Thymus (tissue), 11 donors: ENCODE results near the gene MSX1. TPM values are rescaled to one million over a fixed set of nuclear protein-coding genes. Genes with fewer than 3 reads are reported as not detected.

Source experiments
- DNase-seq, 9 donors: peaks; one replicate each; pipeline ENCODE4 v3.0.0-alpha.2; 2013; ENCODE audit warnings: low spot score in 9 of 9, low read depth in 6 of 9, missing footprints in 1 of 9
- H3K27ac ChIP-seq, 2 donors: one replicate each; pipeline ENCODE4 v1.5.1; 2013; ENCODE audit warnings: control low read depth in 1 of 2, low read depth in 1 of 2, low read length in 1 of 2, mild to moderate bottlenecking in 1 of 2, moderate library complexity in 1 of 2
- H3K27me3 ChIP-seq, 2 donors: one replicate each; pipeline ENCODE4 v1.5.1; 2013; ENCODE audit warnings: low read length in 1 of 2; ENCODE audit not compliant: control insufficient read depth in 2 of 2, insufficient read depth in 1 of 2
- H3K36me3 ChIP-seq, 2 donors: one replicate each; pipeline ENCODE4 v1.5.1; 2013; ENCODE audit warnings: low read length in 1 of 2, mild to moderate bottlenecking in 1 of 2, moderate library complexity in 1 of 2; ENCODE audit not compliant: control insufficient read depth in 2 of 2, insufficient read depth in 2 of 2
- H3K4me1 ChIP-seq, 2 donors: one replicate each; pipeline ENCODE4 v1.5.1; 2013; ENCODE audit warnings: low read length in 2 of 2; ENCODE audit not compliant: control insufficient read depth in 2 of 2, insufficient read depth in 2 of 2
- H3K4me3 ChIP-seq, 2 donors: one replicate each; pipeline ENCODE4 v1.5.1; 2013; ENCODE audit warnings: low read length in 2 of 2, control low read depth in 1 of 2, mild to moderate bottlenecking in 1 of 2
- H3K9me3 ChIP-seq, 2 donors: one replicate each; pipeline ENCODE4 v1.5.1; 2013; ENCODE audit warnings: low read length in 1 of 2, mild to moderate bottlenecking in 1 of 2; ENCODE audit not compliant: control insufficient read depth in 2 of 2, insufficient read depth in 1 of 2
- WGBS: extraction: QIAGEN DNeasy Blood & Tissue Kit; methylation state at CpG from one replicate; pipeline ENCODE4 v1.1.7; 2013; 5-methylcytosine and 5-hydroxymethylcytosine counted together
- polyA plus RNA-seq: library from polyadenylated mRNA; stranded (reverse); fragments of 200-250 nt; gene quantifications from one replicate; pipeline ENCODE4 v1.2.3, GENCODE V29; 2013
- total RNA-seq: library from RNA; stranded (reverse); fragments of 120-200 nt; gene quantifications from one replicate; pipeline ENCODE4 v1.2.4, GENCODE V29; 2013
- donor health status: healthy.

MSX1 gene
- total and polyA plus RNA-seq, 2 donors = 0.57 to 1.8 TPM

DNA sequence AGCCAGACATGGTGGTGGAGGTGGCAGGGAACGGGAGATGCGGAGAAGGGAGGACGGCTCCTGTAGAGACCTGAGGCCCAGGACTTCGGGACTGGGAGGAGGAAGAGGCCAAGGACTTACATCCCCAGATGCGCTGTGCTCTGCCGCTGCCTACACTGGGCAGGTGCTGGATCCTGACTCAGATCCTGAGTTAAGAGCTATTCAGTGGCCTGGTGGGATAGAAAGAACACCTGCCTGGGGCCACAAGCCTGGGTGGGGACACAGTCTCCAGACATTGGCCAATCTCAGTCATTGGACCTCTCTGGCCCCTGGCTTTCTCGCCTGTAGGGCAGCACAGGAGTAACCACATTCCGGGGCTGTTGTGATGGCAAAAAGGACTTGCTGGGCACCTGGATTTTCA is 10.9 kb upstream of the MSX1 start:
- Histone ChIP-seq H3K4me3 (no peak overlapping the region), H3K9me3 (no peaks in the 10 kb centered on the region), H3K36me3 (no peaks in the 10 kb centered on the region), H3K4me1 (peaks cover 0 to 3% of the 10 kb centered on the region in 2 donors), H3K27me3 (peaks cover 24 to 64% of the 10 kb centered on the region in 2 donors), H3K27ac (no peak overlapping the region)
- WGBS = 91% methylated on average over 8 of the region's 8 CpGs
- no peak for DNase-seq

DNA sequence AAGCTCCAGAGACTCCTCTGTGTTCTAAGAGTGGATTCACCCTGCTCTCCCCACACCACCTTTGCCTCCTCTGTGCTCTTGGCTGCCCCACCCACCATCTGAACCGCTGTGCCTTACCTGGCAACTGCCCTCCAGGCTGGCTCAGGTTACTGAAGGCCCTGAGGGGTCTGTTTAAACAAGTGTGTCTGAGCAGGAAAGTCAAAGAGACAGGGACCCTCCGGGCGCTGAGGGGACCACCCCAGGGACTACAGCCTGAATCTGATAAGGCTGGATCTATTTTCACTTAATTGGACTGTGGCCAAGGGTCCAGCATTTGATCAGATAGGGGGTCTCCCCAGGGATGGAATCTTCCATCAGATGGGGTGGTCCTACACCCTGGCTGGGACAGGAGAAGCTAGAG is 10.4 kb upstream of the MSX1 start:
- peaks cover 0 to 3% of the 10 kb centered on the region in 2 donors for H3K4me1 ChIP-seq
- H3K4me3 ChIP-seq = no peak overlapping the region
- no peaks in the 10 kb centered on the region for H3K36me3 ChIP-seq
- WGBS = 81% methylated on average over 3 of the region's 3 CpGs
- H3K9me3 ChIP-seq = no peaks in the 10 kb centered on the region
- peaks cover 30 to 65% of the 10 kb centered on the region in 2 donors for H3K27me3 ChIP-seq
- no peak overlapping the region for H3K27ac ChIP-seq
- no peak for DNase-seq

GRCh38 chr4:4849524-4850193 is 9.8 kb upstream of the MSX1 start:
- Histone ChIP-seq H3K9me3 (no peaks in the 10 kb centered on the region), H3K36me3 (no peaks in the 10 kb centered on the region), H3K4me1 (peaks cover 0 to 3% of the 10 kb centered on the region in 2 donors), H3K27ac (no peak overlapping the region), H3K4me3 (no peak overlapping the region), H3K27me3 (peaks cover 35 to 70% of the 10 kb centered on the region in 2 donors)
- no peak for DNase-seq
- 96% methylated on average over 9 of the region's 9 CpGs for WGBS

GRCh38 chr4:4851081-4851480 is 8.4 kb upstream of the MSX1 start:
- no peak for DNase-seq
- WGBS = 88% methylated on average over 12 of the region's 12 CpGs

DNA sequence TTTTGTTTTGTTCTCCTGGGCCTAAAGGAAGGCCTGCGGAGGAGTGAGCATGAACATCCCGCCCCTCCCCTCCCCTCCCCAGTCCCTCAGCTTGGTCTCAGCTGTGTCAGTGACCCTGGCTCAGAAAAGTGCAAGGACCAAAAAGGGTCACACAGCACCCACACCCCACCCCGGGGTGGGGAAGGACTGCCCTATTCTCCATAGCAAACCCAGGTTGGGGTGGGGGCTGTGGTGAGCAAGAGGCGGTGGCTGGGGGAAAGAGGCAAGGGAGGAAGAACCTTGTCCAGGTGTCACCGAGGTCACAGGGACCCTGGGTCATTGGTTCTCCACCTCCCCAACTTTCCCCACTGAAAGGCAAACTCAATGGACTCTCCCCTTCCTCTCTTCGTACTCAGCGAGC is 7.6 kb upstream of the MSX1 start:
- Histone ChIP-seq H3K4me3 (no peak overlapping the region), H3K4me1 (peaks cover 0 to 3% of the 10 kb centered on the region in 2 donors), H3K36me3 (no peaks in the 10 kb centered on the region), H3K9me3 (no peaks in the 10 kb centered on the region), H3K27ac (no peak overlapping the region), H3K27me3 (peaks cover 57 to 87% of the 10 kb centered on the region in 2 donors)
- DNase-seq = no peak
- WGBS = 73% methylated on average over 7 of the region's 7 CpGs

More at GRCh38 chr4:4851081-4851480, 8.4 kb upstream of the MSX1 start:
- no peak overlapping the region for H3K4me3 ChIP-seq
- peaks cover 0 to 3% of the 10 kb centered on the region in 2 donors for H3K4me1 ChIP-seq
- H3K9me3 ChIP-seq = no peaks in the 10 kb centered on the region
- no peak overlapping the region for H3K27ac ChIP-seq
- H3K27me3 ChIP-seq = peaks cover 49 to 81% of the 10 kb centered on the region in 2 donors
- H3K36me3 ChIP-seq = no peaks in the 10 kb centered on the region

DNA sequence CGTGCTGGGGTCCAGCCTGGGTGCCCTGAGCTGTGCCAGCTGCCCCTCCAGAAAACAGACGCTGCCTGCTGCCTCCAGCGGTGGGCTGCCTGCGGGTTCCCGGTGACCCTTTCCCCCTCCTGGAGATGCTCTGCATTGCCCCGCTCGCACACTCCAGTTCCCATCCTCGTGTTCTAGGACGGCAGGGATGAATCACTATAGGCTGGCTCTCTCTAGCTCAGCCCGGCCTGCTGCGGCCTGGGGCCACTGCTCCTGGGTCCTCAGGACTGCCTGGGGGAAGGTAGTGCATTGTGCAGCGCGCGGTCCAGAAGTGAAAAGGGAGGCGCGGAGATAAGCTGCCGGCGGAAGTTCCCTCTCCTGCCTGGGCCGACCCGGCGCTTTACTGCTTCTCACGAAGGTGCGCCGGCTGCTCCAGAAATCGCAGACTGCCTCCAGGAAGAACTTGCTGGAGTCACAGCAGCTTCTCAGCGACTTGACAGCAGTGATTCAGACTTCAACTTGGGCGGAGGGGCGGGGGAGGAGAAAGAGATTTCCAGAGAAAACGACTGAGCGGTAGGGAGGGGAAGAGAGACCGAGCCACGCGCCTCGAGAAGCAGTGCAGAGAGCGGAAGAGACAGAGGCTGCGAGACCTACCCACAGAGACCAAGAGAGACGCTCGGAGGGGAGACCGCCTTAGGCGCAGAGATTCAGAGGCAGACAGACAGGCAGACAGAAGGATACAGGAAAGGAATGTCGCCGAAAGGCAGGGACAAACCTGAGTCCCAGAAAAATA is 6.7 kb upstream of the MSX1 start:
- Histone ChIP-seq H3K4me1 (peaks cover 0 to 3% of the 10 kb centered on the region in 2 donors), H3K27me3 (peaks cover 63 to 93% of the 10 kb centered on the region in 2 donors), H3K9me3 (peaks cover 0 to 3% of the 10 kb centered on the region in 2 donors), H3K4me3 (peak overlapping the region in 1 of 2 donors; percentile 27), H3K36me3 (no peaks in the 10 kb centered on the region), H3K27ac (no peak overlapping the region)
- peak in 1 of 9 donors; percentile 21 for DNase-seq
- 2% methylated on average over 42 of the region's 42 CpGs for WGBS

GRCh38 chr4:4853371-4853823 is 6.1 kb upstream of the MSX1 start:
- Histone ChIP-seq H3K27ac (no peak overlapping the region), H3K4me1 (peaks cover 0 to 3% of the 10 kb centered on the region in 2 donors)
- WGBS = 4% methylated on average over 26 of the region's 26 CpGs

DNA sequence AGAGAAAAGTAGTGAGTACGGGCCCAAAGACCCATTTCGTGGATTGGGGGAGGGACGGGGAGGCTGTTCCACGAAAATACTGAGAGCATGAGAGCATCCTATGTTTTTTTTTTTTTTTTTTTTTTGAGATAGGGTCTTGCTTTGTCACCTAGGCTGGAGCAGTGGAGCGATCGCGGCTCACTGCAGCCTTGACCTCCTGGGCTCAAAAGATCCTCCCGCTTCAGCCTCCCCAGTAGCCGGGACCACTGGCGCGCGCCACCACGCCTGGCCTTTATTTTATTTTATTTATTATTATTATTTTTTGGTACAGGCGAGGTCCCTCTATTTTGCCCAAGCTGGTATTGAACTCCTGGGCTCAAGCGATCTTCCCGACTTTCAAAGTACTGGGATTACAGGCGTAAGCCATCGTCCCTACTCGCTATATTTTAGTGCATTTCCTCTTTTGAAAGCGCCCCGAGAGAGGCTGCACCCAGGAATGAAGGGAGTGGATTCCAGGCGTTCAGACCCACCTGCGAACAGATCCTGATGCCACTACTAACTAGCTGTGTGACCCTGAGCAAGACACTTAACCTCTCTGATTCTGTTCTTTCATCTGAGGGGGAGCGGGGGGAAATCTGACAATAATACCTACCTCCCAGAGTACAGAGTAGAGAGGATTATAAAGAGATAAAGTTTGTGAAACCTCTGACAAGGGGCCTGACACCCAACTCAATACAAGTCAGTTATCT is 5.4 kb upstream of the MSX1 start:
- Histone ChIP-seq H3K9me3 (peaks cover 0 to 4% of the 10 kb centered on the region in 2 donors), H3K4me3 (no peak overlapping the region), H3K36me3 (no peaks in the 10 kb centered on the region), H3K27me3 (peaks cover 76 to 99% of the 10 kb centered on the region in 2 donors), H3K27ac (no peak overlapping the region), H3K4me1 (peaks cover 0 to 3% of the 10 kb centered on the region in 2 donors)
- DNase-seq = no peak
- WGBS = 20% methylated on average over 24 of the region's 24 CpGs

More at GRCh38 chr4:4853371-4853823, 6.1 kb upstream of the MSX1 start:
- H3K9me3 ChIP-seq = peaks cover 0 to 4% of the 10 kb centered on the region in 2 donors
- peaks cover 69 to 98% of the 10 kb centered on the region in 2 donors for H3K27me3 ChIP-seq
- DNase-seq = no peak
- no peaks in the 10 kb centered on the region for H3K36me3 ChIP-seq
- no peak overlapping the region for H3K4me3 ChIP-seq
